DMS153 treated with DMSO at 0.1 percent for 48 hours (cell line): ENCODE measurements around the gene TTLL12.

ENCODE experiments used
- DNase-seq: peaks from one replicate; lab custom pipeline; 2025; ENCODE audit not compliant: unreplicated experiment; lab: John Stamatoyannopoulos, UW

The TTLL12 gene

DNA sequence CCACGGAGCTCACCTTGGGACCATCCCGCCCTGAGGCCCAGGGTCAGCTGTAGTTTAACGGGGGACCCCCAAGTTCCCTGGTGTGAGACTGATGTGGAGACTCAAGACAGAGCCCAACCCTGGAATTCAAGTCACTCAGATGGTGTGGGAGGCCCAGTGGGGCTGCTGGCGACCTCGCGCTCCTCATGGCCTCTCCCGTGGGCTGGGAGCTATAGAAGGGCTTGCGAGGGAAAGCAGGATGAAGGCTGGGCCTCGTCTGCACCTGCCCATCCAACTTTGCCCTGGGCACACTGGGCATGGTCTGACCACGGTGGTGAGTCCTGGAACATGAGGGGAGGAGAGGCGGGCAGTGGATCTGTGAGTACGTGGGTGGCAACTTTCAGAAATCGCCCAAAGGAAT, 13.6 kb upstream of the TTLL12 start:
- DNase-seq = no peak

- no peak for DNase-seq
These were observed 13.1 kb upstream of the TTLL12 start for GRCh38 chr22:43200031-43200430.

DNA sequence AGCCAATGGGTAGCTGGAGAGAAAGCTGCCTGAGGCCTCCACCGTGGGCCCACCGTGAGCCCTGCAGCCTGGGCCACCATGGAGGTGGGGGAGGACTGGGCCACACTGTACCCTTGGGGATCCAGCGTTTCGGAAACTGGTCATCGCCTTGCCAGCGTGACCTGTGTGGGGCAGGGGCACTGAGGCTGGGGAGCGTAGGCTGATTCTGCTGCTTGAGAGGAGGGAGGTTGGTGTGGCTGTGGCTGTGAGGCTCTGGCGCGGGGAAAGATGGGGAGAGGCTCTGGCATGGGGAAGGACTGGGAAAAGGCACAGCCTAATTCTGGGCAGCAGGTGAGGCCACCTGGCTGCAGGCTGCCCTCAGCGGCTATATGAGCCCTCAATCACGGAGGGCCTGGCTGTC, 12.6 kb upstream of the TTLL12 start:
- no peak for DNase-seq

GRCh38 chr22:43198936-43199335, 12.0 kb upstream of the TTLL12 start:
- no peak for DNase-seq

DNA sequence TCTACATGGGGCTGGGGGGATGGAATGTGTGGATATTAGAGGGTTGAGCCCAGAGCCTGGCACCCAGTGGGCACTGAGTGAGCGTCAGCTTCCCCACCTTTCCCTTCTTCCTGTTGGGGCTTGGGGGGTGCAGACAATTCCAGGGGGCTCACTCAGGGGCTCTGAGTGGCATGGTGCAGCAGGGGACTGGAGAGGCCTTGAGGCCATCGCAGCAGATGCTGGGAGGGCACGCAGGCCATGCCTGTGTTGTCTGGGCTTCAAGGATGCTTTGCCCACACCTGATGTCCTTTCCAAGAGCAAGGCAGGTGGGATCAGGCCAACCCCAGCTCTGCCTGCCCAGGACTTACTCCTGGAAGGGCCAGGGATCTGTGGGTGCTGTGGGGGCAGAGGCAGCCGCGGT, 11.2 kb upstream of the TTLL12 start:
- DNase-seq = no peak

DNA sequence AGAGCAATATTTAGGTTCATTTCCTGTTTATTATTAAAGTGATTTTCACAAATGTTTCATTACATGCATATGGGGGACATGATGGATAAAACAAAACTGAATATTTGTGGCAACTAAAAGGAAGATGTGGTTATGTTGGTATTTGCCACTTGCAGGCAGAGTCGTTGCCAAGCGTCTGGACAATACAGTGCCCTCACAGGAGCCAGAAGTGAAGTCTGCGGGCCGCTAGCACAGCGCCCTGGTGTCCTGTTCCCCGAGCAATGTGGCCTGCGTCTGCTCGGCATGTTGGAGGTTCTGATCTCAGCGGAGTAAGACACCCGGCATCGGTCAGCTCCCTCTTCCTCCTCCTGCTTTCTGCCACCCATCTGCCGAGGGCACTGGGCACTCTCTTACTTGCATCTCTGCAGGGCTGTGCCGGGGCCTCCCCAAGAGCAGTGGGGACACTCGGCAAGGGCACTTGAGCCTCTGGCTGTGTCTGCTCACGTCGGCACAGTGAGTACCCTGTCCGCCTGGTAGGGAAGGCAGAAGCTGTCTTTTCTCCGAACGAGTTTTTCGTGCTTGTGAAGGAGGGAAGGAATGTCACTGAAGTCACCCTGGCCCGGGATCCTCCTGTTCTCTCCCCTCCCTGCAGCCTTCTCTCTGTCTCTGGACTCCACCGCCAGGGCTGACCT, 10.5 kb upstream of the TTLL12 start:
- no peak for DNase-seq

- no peak for DNase-seq
These were observed 4.9 kb upstream of the TTLL12 start for GRCh38 chr22:43191831-43192230.

DNA sequence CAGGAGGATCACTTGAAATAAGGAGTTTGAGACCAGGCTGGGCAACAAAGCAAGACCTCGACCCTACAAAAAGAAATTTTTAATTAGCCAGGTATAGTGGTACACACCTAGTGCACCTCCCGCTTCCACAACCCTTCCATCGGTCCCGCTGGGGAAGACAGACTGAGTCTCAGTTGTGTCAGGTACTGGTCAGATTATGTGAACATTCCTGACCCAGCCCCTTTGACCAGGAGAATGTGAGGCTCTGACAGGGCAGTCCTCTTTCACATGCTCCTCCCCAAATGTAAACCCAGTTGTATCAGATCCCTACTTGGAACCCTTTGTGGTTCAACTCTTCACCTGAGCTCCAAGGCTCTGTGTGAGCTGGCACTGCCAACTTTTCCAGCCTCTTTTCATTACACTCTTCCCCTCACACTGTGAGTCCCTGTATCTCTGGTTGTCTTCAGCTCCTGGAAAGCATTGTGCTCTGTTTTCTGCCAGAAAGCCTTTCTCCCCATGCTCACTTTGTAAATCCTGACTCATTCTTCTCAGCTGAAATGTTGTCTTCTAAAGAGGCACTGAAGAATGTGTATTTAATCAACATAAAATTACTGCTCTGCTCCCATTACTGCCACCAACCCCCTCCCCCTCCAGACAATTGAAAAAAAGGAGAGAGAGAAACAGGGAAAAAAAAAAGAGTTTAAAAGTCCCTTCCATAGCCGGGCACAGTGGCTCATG, 2.1 kb upstream of the TTLL12 start:
- no peak for DNase-seq

DNA sequence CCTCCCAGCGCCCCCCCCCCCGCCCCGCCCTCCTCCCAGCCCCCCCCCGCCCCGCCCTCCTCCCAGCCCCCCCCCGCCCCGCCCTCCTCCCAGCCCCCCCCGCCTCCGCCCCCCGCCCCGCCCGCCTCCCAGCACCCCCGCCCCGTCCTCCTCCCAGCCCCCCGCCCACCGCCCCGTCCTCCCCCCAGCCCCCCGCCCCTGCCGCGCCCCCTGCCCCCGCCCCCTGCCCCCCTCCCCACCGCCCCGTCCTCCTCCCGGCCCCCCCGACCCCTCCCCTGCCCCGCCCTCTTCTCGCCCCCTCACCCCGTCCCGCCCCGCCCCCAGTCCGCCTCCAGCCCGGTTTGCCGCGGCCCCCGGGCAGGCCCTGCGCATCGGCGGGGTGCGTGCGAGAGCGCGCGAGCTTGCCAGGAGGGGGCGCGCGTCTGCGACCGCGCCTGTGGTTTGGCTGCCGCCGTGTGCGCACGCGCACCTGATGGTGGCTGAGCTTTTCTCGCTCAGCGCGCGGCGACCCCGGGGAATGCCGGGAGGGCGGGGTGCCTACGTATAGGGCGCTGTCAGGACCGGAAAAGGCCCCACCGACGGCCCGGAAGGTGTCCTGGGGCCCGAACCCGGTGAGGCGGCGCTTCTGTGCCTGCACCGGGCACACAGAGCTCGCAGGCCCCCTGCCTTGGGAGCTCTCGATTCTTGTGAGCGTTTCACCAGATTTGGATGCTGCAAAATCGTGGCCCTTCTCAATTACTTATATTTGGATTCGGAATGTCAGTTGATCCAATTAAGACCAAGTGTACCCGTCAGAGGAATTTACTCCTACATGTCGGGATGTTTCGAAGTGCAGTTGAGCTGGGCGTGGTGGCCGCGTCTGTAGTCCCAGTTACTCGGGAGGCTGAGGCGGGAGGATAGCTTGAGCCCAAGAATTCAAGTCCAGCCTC, 501 bp upstream of the TTLL12 start:
- peak; percentile 86 for DNase-seq

- no peak for DNase-seq
These were observed 1.1 kb downstream of the TTLL12 start for GRCh38 chr22:43185860-43186261.

DNA sequence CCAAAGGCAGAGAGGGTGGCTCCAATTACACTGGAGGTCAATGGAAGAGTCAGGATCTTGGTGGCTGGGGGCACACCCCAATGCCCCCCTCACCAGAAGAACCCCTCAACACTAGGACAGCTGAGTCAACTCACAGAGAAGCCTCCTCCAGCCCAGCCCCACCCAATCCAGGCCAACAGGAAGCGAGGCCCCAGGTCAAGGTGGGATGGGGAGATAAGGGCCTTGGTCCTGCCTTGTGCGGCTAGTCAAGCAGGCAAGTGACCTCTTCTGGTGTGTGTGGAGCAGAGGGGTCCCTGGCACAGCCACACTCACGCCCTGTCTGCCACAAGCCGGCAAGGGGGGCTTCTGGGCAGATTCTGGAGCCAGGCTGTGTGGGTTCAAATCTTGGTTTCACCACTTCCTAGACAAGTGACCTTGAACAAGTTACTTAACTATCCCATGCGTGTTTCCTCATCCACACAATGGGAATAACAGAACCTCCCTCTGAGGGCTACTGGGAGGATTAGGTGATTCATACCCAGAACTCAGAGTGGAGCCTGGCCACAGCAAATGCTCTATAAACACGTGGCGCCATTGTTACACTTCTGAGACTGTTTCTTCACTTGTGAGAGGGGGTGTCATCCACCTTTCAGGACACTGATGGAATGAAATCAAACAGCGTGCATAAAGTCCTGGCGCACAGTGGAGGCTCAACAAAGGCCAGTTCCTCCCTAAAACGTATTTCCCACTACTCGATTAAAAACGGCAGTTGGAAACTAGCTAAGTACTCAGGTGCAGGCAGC, 3.2 kb downstream of the TTLL12 start:
- DNase-seq = no peak

DNA sequence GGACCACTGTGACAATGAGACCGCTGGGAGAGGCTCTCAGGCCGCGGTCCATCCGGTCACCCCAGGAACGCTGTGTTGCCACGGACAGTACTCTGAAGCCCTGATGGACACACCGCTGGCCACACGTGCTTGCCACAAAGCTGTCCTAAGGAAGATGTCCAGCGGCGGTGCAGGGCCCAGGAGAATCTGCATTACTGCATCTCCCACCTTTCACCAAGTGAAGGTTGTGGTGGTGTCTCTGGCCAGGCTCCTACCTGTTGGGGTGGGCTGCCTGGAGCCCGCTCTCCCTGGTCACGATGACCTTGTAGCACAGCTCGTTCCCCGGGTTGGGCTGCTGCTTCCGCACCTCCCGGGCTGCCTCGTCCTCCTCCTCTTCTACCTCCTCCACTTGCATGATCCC, 4.2 kb downstream of the TTLL12 start:
- no peak for DNase-seq

DNA sequence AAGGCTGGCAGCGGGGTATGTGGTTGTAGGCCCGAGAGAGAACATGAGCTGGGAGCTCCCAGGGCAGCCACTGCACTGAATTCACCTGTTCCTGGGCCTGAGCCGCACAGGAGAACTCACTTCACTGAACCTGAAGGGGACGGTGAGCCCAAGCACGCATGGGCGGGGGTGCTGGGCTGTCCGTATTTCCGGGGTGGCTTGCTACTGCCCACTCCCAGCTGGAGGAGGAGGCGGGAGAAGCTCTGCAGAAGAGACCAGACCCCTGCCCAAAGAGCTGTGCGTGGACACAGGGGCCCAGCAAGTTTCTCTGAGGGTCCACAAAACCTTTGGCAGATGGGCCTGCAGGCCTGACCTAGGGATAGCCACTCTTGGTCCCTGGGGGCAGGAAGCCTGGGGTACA, 4.8 kb downstream of the TTLL12 start:
- no peak for DNase-seq

DNA sequence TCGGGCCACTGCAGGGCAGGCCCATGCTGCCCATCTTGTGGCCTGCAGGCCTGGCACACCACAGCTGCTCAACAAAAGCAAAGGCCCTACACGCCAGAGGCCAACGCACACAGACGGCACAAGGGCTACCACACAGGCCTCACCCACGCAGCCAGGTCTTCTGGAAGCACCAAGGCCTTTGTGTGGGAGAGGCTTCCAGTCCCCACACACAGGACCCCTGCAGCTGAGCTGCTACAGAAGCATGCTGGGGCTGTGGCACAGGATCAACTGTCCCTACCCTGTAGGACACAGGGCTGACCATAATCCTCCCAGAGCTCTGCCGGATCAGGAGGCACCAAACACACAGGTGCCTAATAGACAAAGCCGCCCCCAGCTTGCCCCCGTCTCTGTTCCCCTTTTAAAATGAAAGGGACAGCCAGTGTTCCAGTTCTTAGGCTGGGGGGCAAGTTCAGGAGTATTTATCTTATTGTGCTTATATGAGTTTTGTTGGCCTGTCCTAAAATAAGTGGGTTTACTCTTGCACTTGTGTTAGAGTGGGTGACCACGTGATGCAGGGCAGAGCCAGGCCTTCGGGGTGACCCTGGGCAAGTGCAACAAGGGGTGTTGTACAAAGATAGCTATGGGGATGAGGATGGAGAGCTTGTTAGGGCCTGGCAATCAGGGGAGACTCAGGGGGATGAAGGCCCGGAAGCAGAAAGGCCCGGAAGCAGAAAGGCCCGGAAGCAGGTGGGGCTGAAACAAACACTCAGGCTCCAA, 5.4 kb downstream of the TTLL12 start:
- DNase-seq = no peak

DNA sequence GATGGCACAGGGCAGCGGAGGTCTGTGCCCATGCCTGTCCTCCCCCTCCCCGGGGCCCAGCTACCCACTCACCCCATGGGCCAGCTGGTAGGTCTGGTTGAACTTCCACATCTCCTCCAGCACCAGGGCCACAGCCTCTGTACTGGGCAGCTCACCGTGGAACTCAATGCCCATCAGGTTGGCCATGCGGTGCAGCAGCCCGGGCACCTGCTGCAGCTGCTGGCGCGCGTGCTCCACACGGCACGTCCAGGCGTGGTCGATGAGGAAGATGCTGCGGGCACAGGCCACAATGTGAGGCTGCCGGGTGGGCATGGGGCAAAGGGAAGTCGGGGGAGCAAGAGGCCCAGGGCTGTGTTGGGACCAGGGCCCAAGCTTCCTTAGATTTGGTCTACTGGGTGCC, 6.3 kb downstream of the TTLL12 start:
- no peak for DNase-seq

- DNase-seq = no peak
These were observed 7.1 kb downstream of the TTLL12 start for GRCh38 chr22:43179911-43180195.

GRCh38 chr22:43179146-43179910, 7.6 kb downstream of the TTLL12 start:
- DNase-seq = no peak

- DNase-seq = no peak
These were observed 9.5 kb downstream of the TTLL12 start for GRCh38 chr22:43177479-43177878.

DNA sequence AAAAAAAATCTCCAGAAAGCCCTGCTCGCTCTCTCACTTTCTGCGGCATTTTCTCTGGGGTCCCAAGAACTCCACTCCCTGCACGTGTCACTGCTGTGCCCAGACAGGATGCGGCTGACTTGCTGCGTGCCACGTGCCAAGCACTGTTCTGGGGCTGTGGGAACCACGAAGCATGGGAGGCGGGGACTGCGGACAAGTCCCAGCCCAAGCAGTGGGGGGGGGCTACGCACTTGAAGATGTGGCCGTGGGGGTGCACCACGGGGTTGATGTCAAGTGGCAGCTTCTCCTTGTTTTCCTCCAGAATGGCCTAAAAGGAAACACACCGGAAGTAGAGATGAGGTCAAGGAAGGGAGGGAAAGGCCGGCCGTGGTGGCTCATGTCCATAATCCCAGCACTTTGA, 10.8 kb downstream of the TTLL12 start:
- no peak for DNase-seq
